A673 (cell line): ENCODE measurements around the gene ADPRS. TPM values are rescaled to one million over a fixed set of nuclear protein-coding genes. Genes with fewer than 3 reads are reported as not detected.
A peak's percentile ranks its signal among the peaks of the same experiment; 100 is the strongest.

ENCODE experiments used
- BruUV-seq: library from RNA; stranded (reverse); fragments of 400-500 nt; replicated peaks from 2 replicates; lab custom pipeline; 2021; lab: Mats Ljungman, UMichigan
- CTCF ChIA-PET: fragments of 300-600 bp; sonication (Branson Sonifier 250); formaldehyde crosslinking; loops from one replicate; lab custom pipeline; 2022; ENCODE audit warnings: antibody characterized with exemption; lab: Charles Lee
- POLR2A ChIA-PET: fragments of 300-600 bp; sonication (Branson Sonifier 250); formaldehyde crosslinking; loops from one replicate; lab custom pipeline; 2022; ENCODE audit warnings: antibody characterized with exemption; ENCODE audit not compliant: low non-redundant PET; lab: Charles Lee
- DNase-seq: peaks from one replicate; pipeline ENCODE4 v3.0.0-alpha.2; 2015; ENCODE audit warnings: low spot score
- H3K27ac ChIP-seq: fragments of 200-600 bp; sonication (generic); 2 replicates; pipeline ENCODE4 v1.5.1; 2016; ENCODE audit warnings: mixed run types, low read depth, mild to moderate bottlenecking, mixed read lengths, antibody characterized with exemption, low read length; ENCODE audit not compliant: poor library complexity, severe bottlenecking
- H3K27me3 ChIP-seq: fragments of 200-600 bp; sonication (generic); replicated peaks from 2 replicates; pipeline ENCODE4 v1.6.1; 2017; ENCODE audit warnings: mixed run types, low read depth, mild to moderate bottlenecking, mixed read lengths, antibody characterized with exemption, low read length; ENCODE audit not compliant: insufficient read depth, poor library complexity
- H3K36me3 ChIP-seq: fragments of 200-600 bp; sonication (generic); 2 replicates; pipeline ENCODE4 v1.6.1; 2016; ENCODE audit warnings: mixed run types, mild to moderate bottlenecking, mixed read lengths, antibody characterized with exemption, low read length; ENCODE audit not compliant: insufficient read depth, poor library complexity, severe bottlenecking
- H3K4me1 ChIP-seq: fragments of 200-600 bp; sonication (generic); 2 replicates; pipeline ENCODE4 v1.6.1; 2017; ENCODE audit warnings: mixed run types, mild to moderate bottlenecking, mixed read lengths, antibody characterized with exemption, low read length; ENCODE audit not compliant: insufficient read depth, poor library complexity, severe bottlenecking
- H3K4me3 ChIP-seq: fragments of 200-600 bp; sonication (generic); 2 replicates; pipeline ENCODE4 v1.5.1; 2016; ENCODE audit warnings: low read depth, mixed run types, mild to moderate bottlenecking, mixed read lengths, low read length; ENCODE audit not compliant: poor library complexity, severe bottlenecking
- H3K9me3 ChIP-seq: fragments of 200-600 bp; sonication (generic); 2 replicates; pipeline ENCODE4 v1.6.1; 2016; ENCODE audit warnings: mixed run types, low read depth, mild to moderate bottlenecking, mixed read lengths, antibody characterized with exemption, low read length; ENCODE audit not compliant: poor library complexity, severe bottlenecking
- CTCF ChIP-seq: fragments of 300-800, 200-600 bp; sonication (generic); conservative IDR thresholded peaks from 2 replicates; pipeline ENCODE4 v1.5.1; 2017; ENCODE audit warnings: low read depth, mild to moderate bottlenecking, antibody characterized with exemption, low read length, moderate library complexity, mixed read lengths
- EZH2 ChIP-seq: fragments of 200-600 bp; sonication (generic); IDR thresholded peaks from 2 replicates; pipeline ENCODE4 v1.6.1; 2017; ENCODE audit warnings: borderline replicate concordance, low read depth, mild to moderate bottlenecking, mixed read lengths, antibody characterized with exemption, low read length; ENCODE audit not compliant: poor library complexity, severe bottlenecking
- intact Hi-C: fragments of 100-400 bp; cut with micrococcal nuclease; formaldehyde crosslinking; loops from one replicate; pipeline ENCODE4 v1.10.0; 2022; ENCODE audit not compliant: unreplicated experiment
- total RNA-seq: library from RNA; stranded (reverse); gene quantifications from 2 replicates; pipeline ENCODE4 v1.2.3, GENCODE V29; 2021

The ADPRS gene
- total RNA-seq, 1 experiment from 2014 or later: 34.2 TPM

DNA sequence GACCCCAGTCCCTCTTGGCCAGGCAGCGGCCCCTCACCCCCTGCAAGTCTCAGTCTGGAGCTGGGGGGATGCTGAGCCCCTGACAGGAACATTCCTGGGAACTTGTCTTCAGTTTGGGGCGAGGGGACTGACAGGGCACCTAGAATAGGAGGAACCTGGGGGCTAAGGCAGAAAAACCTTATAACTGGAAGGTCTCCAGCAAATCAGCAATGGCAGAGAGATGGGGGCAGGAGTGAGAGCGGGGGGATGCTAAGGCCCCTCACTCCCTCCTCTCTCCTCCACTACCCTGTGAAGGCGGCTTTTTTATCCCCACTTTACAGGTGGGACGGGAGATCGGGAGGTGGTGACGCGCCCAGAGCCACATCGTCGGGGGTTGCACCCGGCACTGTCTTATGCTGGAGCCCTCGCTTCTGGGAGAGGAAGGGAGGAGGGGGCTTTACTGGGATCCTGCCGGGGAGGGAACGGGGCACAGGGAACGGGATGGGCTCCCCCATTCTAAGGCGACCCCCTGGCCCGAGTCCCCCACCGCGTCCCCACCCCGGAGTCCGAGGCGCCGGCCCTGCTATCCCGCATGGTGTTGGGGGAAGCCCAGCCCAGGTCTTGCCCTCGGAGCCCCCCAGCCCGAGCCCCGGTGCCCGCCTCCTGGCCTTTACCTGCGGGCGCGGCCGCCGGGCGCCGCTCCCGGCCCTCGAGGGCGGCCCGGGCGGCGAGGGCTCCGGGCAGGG lies 35.9 kb downstream of the ADPRS start:
- Histone ChIP-seq H3K27me3 (peaks cover 13% of the 10 kb centered on the region), H3K9me3 (no peaks in the 10 kb centered on the region), H3K27ac (no peak overlapping the region), H3K4me1 (no peaks in the 10 kb centered on the region), H3K4me3 (no peak overlapping the region), H3K36me3 (no peaks in the 10 kb centered on the region)
- no TSS peak for BruUV-seq
- intact Hi-C loops: no loop called here
- TF ChIP-seq EZH2 (no peak), CTCF (no peak)
- DNase-seq: no peak
- ChIA-PET CTCF (no interaction called here), POLR2A (no interaction called here)

GRCh38 chr1:36125129-36125991 lies 36.7 kb downstream of the ADPRS start, which contains the start of gene COL8A2:
Gene COL8A2 (minus strand): TSS chr1:36125222. CDS start chr1:36100242, 24,980 bp downstream.
- no peak for TF ChIP-seq CTCF
- no peak for TF ChIP-seq EZH2
- no peaks in the 10 kb centered on the region for H3K36me3 ChIP-seq
- ChIA-PET POLR2A (no interaction called here), CTCF (no interaction called here)
- peak within 1 kb of the TSS; percentile 35 for H3K4me3 ChIP-seq
- peaks cover 13% of the 10 kb centered on the region for H3K27me3 ChIP-seq
- H3K27ac ChIP-seq: no peak within 1 kb of the TSS
- intact Hi-C loops: no loop called here
- H3K4me1 ChIP-seq: no peaks in the 10 kb centered on the region
- no peaks in the 10 kb centered on the region for H3K9me3 ChIP-seq
- DNase-seq: no peak
- no TSS peak for BruUV-seq

DNA sequence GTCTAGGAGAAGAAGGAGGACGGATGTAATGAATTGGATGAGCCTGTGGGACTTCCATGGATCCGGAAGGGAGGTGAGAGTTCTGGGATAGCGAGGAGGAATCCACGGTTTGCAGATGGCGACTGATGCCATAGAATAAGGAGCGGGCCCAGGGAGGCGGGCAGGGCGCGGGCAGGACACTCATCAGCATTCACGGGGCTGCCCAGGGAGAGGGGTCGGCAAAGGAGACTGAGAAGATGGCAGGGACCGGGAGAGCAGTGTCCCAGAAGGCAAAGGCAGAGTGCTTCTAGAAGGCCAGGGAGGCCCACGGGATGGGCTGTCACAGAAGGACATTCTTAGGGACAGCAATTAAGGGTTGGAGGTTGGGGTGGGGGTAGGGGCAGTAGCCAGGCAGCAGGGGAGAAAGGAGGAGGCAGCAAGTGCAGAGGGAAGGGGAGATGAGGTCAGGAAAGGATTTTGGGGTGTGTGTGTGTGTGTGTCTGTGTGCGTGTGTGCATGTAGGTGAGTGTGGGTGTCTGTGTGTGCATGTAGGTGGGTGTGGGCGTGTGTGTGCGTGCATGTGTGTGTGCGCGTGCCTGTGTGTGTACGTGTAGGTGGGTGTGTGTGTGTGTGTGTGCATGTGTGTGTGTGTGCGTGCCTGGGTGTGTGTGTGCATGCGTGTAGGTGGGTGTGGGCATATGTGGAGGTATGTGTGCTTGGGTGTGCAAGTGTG lies 37.5 kb downstream of the ADPRS start:
- Histone ChIP-seq H3K36me3 (no peaks in the 10 kb centered on the region), H3K4me3 (no peak overlapping the region), H3K4me1 (no peaks in the 10 kb centered on the region), H3K27ac (no peak overlapping the region), H3K9me3 (no peaks in the 10 kb centered on the region), H3K27me3 (peaks cover 13% of the 10 kb centered on the region)
- no TSS peak for BruUV-seq
- ChIA-PET CTCF (no interaction called here), POLR2A (no interaction called here)
- no peak for DNase-seq
- TF ChIP-seq EZH2 (no peak), CTCF (no peak)
- intact Hi-C loops: no loop called here
